HepG2 (cell line): ENCODE measurements around the gene PRR5L. TPM values are rescaled to one million over a fixed set of nuclear protein-coding genes. Genes with fewer than 3 reads are reported as not detected.

Source experiments
- ATAC-seq: fragments of 200-7000 bp; cut with Tn5 transposase; 3 replicates; pipeline ENCODE4 v1.9.1; 2020; ENCODE audit warnings: mild to moderate bottlenecking, moderate library complexity
- BruUV-seq: library from RNA; stranded (reverse); fragments of 400-500 nt; replicated peaks from 2 replicates; lab custom pipeline; 2021; lab: Mats Ljungman, UMichigan
- CTCF ChIA-PET: fragments of 300-600 bp; formaldehyde crosslinking; extraction: SDS; loops from one replicate; lab custom pipeline; 2021; ENCODE audit warnings: low total read pairs, inconsistent platforms, low intra/inter-chr PET ratio; lab: Yijun Ruan, JAX
- POLR2A ChIA-PET: fragments of 350-600 bp; sonication (Branson Sonifier 250); formaldehyde crosslinking; loops from one replicate; lab custom pipeline; 2020; ENCODE audit warnings: antibody characterized with exemption, inconsistent platforms; lab: Yijun Ruan, JAX
- DNase-seq: peaks from one replicate; pipeline ENCODE4 v3.0.0-alpha.2; 2015; ENCODE audit warnings: low spot score
- FAIRE-seq: peaks from 3 replicates; lab custom pipeline; 2011; peaks lifted over from hg19 to GRCh38; lab: Jason Lieb, UNC
- H2AFZ ChIP-seq: one replicate; pipeline ENCODE4 v1.6.1; 2011; ENCODE audit warnings: low read length, inconsistent platforms
- H3K27ac ChIP-seq: fragments of 300-600 bp; 3 replicates; pipeline ENCODE4 v1.8.0; 2011; ENCODE audit warnings: mixed run types, mild to moderate bottlenecking, mixed read lengths, low read length, inconsistent platforms; ENCODE audit not compliant: insufficient read depth; ENCODE audit errors: extremely low read length
- H3K27me3 ChIP-seq, 2 experiments: fragments of 200-600 bp in 1 of 2; 2 replicates in 1 of 2; 3 replicates in 1 of 2; pipeline versions ENCODE4 v1.6.0 to v1.8.0; 2011; ENCODE audit warnings: low read length in 2 of 2, mild to moderate bottlenecking in 2 of 2, moderate library complexity in 2 of 2, inconsistent platforms in 1 of 2; ENCODE audit not compliant: insufficient read depth in 2 of 2, control insufficient read depth in 1 of 2
- H3K36me3 ChIP-seq, 2 experiments: fragments of 200-600 bp in 1 of 2; replicated peaks in 1 of 2; 2 replicates in 1 of 2; 3 replicates in 1 of 2; pipeline versions ENCODE4 v1.5.1 to v1.8.0; 2011; ENCODE audit warnings: low read length in 2 of 2, inconsistent platforms in 1 of 2; ENCODE audit not compliant: insufficient read depth in 2 of 2, control insufficient read depth in 1 of 2
- H3K4me1 ChIP-seq: 2 replicates; pipeline ENCODE4 v1.5.1; 2012; ENCODE audit warnings: low read length, inconsistent platforms; ENCODE audit not compliant: insufficient read depth
- H3K4me2 ChIP-seq: 2 replicates; pipeline ENCODE4 v1.6.0; 2011; ENCODE audit warnings: low read depth, low read length, inconsistent platforms
- H3K4me3 ChIP-seq, 3 experiments: fragments of 200-600 bp in 1 of 3; sonication (generic), shearing (Covaris generic) in 1 of 3; replicated peaks in 1 of 3; 2 replicates each; pipeline ENCODE4 v1.5.1; 2011 to 2016; ENCODE audit warnings: low read length in 3 of 3, inconsistent platforms in 2 of 3, low read depth in 2 of 3, mild to moderate bottlenecking in 2 of 3, control low read depth in 1 of 3, mixed read lengths in 1 of 3; ENCODE audit not compliant: insufficient read depth in 1 of 3
- H3K79me2 ChIP-seq: one replicate; pipeline ENCODE4 v1.6.1; 2011; ENCODE audit warnings: low read length, inconsistent platforms; ENCODE audit not compliant: insufficient read depth
- H3K9ac ChIP-seq: 2 replicates; pipeline ENCODE4 v1.6.0; 2011; ENCODE audit warnings: mild to moderate bottlenecking, low read depth, low read length, inconsistent platforms; ENCODE audit not compliant: insufficient read depth
- H3K9me3 ChIP-seq: 2 replicates; pipeline ENCODE4 v1.5.1; 2012; ENCODE audit warnings: mild to moderate bottlenecking, low read length
- H4K20me1 ChIP-seq: 2 replicates; pipeline ENCODE4 v1.6.0; 2011; ENCODE audit warnings: inconsistent platforms, mild to moderate bottlenecking, low read length, moderate library complexity; ENCODE audit not compliant: insufficient read depth
- WGBS: methylation state at CpG from one replicate; pipeline ENCODE4 v1.1.6; 2017; ENCODE audit warnings: low lambda C conversion rate; 5-methylcytosine and 5-hydroxymethylcytosine counted together
- in situ Hi-C: cut with HindIII; loops from 2 replicates; pipeline ENCODE4 v1.10.0; 2017; ENCODE audit warnings: low pct_unique_long_range_greater_than_20kb; ENCODE audit not compliant: extremely low pct_ligation_motif_present
- intact Hi-C: fragments of 100-400 bp; cut with micrococcal nuclease; formaldehyde crosslinking; loops from one replicate; pipeline ENCODE4 v1.10.0; 2022; ENCODE audit not compliant: unreplicated experiment
- polyA plus RNA-seq, 8 experiments: library from polyadenylated mRNA; depleted of rRNA in 3 of 8; stranded (reverse) in 7 of 8; unstranded in 1 of 8; fragments of >200 nt; fragmentation: Illumina TruSeq in 4 of 8; extraction: Trizol in 4 of 8; gene quantifications; 2 replicates each; pipeline versions ENCODE4 v1.2.1 to v1.2.3, GENCODE V29; 2011 to 2016; ENCODE audit warnings: low read depth in 4 of 8, missing spikeins in 1 of 8, mixed read lengths in 1 of 8; ENCODE audit not compliant: insufficient read depth in 1 of 8
- small RNA-seq, 3 experiments: library from RNA; depleted of rRNA; stranded (forward); fragments of <200 nt; gene quantifications; one replicate each; pipeline ENCODE3, GENCODE V24; 2012; ENCODE audit warnings: low read depth in 2 of 3, low replicate concordance in 1 of 3; ENCODE audit not compliant: insufficient read length in 3 of 3, insufficient read depth in 2 of 3
- total RNA-seq, 5 experiments: library from RNA; depleted of rRNA; stranded (reverse); fragments of >200 nt; fragmentation: Illumina TruSeq; extraction: Trizol; gene quantifications; 2 replicates each; pipeline ENCODE4 v1.2.3, GENCODE V29; 2016; ENCODE audit warnings: low read depth in 1 of 5
- TF ChIP-seq, protein P1 (sequence below): sonication (generic); formaldehyde crosslinking; IDR thresholded peaks from 2 replicates; pipeline ENCODE4 v1.4.0; 2020; ENCODE audit warnings: missing genetic modification reagents
- TF ChIP-seq, protein P2 (sequence below): sonication (generic); formaldehyde crosslinking; IDR thresholded peaks from 2 replicates; pipeline ENCODE4 v1.9.0; 2022; ENCODE audit warnings: missing genetic modification reagents, mild to moderate bottlenecking, borderline replicate concordance

PRR5L gene
- total and polyA plus RNA-seq, 2 of the 13 experiments (the other 11 are each of a cell fraction or from before 2014, with no cell fraction given) = 0.16 TPM; not detected in 1

DNA sequence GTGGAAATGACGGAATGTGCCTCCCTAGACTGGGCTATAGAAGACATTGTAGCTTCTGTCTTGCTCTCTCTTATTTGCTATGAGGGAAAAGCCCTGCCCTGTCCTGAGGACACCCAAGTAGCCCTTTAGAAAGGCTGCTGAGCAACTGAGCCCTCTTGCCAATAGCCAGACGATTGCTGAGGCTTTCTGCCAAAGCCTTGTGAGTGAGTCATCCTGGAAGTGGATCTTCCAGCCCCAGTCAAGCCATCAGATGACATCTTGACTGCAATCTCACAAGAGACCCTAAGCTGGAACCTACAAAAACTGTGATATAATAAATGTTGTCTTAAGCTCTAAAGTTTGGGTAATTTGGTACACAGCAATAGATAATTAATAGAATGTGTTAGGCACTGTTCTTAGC lies 217.9 kb downstream of the PRR5L start:
- POLR2A ChIA-PET = no interaction called here
- H3K9ac ChIP-seq = no peak overlapping the region
- peaks cover 21% of the 10 kb centered on the region for H3K4me1 ChIP-seq
- FAIRE-seq = no peak
- BruUV-seq = no TSS peak
- no peak for ATAC-seq
- in situ Hi-C loops = no loop called here
- H3K27me3 ChIP-seq = peaks cover 0 to 3% of the 10 kb centered on the region in 2 experiments; a peak in 1 of 5 replicates
- H3K27ac ChIP-seq = no peak overlapping the region
- no peaks in the 10 kb centered on the region for H3K36me3 ChIP-seq
- H4K20me1 ChIP-seq = no peaks in the 10 kb centered on the region; the same call in 1 of the 2 replicates
- WGBS = 17% methylated on average over 2 of the region's 2 CpGs
- TF ChIP-seq, protein P1, sequence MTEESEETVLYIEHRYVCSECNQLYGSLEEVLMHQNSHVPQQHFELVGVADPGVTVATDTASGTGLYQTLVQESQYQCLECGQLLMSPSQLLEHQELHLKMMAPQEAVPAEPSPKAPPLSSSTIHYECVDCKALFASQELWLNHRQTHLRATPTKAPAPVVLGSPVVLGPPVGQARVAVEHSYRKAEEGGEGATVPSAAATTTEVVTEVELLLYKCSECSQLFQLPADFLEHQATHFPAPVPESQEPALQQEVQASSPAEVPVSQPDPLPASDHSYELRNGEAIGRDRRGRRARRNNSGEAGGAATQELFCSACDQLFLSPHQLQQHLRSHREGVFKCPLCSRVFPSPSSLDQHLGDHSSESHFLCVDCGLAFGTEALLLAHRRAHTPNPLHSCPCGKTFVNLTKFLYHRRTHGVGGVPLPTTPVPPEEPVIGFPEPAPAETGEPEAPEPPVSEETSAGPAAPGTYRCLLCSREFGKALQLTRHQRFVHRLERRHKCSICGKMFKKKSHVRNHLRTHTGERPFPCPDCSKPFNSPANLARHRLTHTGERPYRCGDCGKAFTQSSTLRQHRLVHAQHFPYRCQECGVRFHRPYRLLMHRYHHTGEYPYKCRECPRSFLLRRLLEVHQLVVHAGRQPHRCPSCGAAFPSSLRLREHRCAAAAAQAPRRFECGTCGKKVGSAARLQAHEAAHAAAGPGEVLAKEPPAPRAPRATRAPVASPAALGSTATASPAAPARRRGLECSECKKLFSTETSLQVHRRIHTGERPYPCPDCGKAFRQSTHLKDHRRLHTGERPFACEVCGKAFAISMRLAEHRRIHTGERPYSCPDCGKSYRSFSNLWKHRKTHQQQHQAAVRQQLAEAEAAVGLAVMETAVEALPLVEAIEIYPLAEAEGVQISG (CRISPR knock-in tag) = no peak
- TF ChIP-seq, protein P2, sequence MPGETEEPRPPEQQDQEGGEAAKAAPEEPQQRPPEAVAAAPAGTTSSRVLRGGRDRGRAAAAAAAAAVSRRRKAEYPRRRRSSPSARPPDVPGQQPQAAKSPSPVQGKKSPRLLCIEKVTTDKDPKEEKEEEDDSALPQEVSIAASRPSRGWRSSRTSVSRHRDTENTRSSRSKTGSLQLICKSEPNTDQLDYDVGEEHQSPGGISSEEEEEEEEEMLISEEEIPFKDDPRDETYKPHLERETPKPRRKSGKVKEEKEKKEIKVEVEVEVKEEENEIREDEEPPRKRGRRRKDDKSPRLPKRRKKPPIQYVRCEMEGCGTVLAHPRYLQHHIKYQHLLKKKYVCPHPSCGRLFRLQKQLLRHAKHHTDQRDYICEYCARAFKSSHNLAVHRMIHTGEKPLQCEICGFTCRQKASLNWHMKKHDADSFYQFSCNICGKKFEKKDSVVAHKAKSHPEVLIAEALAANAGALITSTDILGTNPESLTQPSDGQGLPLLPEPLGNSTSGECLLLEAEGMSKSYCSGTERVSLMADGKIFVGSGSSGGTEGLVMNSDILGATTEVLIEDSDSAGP = no peak
- TF ChIP-seq, all 625 proteins: peak for 0
- Histone ChIP-seq H3K79me2 (peaks cover 6% of the 10 kb centered on the region), H2AFZ (no peak overlapping the region), H3K4me3 (no peak overlapping the region), H3K9me3 (no peaks in the 10 kb centered on the region), H3K4me2 (no peak overlapping the region)
- DNase-seq = no peak
- CTCF ChIA-PET = no interaction called here
- intact Hi-C loops = loop anchor here (10.0 kb wide), 1 partner anchor 71 kb away; no protein-coding TSS in a partner anchor

Small RNA genes within 50 kb of the gene (small RNA-seq; reads per million reads assigned to genes)
- 0 reads per million in 3 experiments for gene AC061999.1

Other genes with a start within 250 kb of the PRR5L start
- gene COMMD9, start 6.9 kb upstream of the PRR5L start, total RNA-seq (2016; rRNA removed; fragmentation: Illumina TruSeq; extraction: Trizol) = 76.7 and 103 TPM in 2 replicates
- 43.6 and 47.3 TPM in 2 replicates for gene COMMD9, start 6.9 kb upstream of the PRR5L start, polyA plus RNA-seq (2011; rRNA removed)
- gene TRAF6, start 214.0 kb downstream of the PRR5L start, total RNA-seq (2016; rRNA removed; fragmentation: Illumina TruSeq; extraction: Trizol) = 5.9 and 6.5 TPM in 2 replicates
- 3.3 and 3.8 TPM in 2 replicates for gene TRAF6, start 214.0 kb downstream of the PRR5L start, polyA plus RNA-seq (2011; rRNA removed)